ENCODE results near the gene MACROD2.

DNA sequence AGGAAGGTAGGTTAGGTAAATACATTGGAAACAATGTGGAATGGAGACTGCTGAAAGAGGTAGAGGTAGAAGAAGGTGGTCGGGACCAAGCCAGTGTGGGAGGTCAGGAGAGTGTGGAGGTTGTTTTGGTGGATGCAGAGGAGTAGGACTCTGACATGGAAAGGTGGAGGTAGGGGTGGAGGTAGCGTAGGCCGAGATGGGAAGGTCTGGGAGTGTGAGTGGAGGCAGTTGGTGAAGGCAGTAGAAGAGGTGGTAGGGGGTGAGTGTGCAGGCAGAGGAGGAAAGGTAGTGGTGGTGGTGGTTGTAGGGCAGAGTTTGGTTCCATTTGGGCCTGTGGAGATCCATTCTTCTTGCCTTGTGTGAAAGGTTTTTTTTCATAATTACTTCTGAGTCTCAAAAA lies 941.7 kb downstream of the MACROD2 start:
- no peak for TF ChIP-seq CTCF (optimal IDR thresholded peaks at IDR 0.05 in 1 of 3, IDR thresholded peaks at IDR 0.05 in 1 of 3, conservative IDR thresholded peaks at IDR 0.05 in 1 of 3; ENCODE audit: extremely low read depth in 1 of 3, insufficient read depth in 2 of 3, low read length in 3 of 3)
- TF ChIP-seq EZH2 (IDR thresholded peaks at IDR 0.05; ENCODE audit: low read length), result no peak
